NCI-H2196 treated with DMSO at 0.1 percent for 48 hours (cell line): ENCODE data around the gene ZNF862.
"Not testable (repeated sequence)": the region's sequence is repeated elsewhere in the genome, so short reads cannot be mapped to it uniquely, and the experiment has no call there.

ENCODE experiments used
- DNase-seq: peaks from one replicate; lab custom pipeline; 2025; ENCODE audit not compliant: unreplicated experiment; lab: John Stamatoyannopoulos, UW

Gene ZNF862

DNA sequence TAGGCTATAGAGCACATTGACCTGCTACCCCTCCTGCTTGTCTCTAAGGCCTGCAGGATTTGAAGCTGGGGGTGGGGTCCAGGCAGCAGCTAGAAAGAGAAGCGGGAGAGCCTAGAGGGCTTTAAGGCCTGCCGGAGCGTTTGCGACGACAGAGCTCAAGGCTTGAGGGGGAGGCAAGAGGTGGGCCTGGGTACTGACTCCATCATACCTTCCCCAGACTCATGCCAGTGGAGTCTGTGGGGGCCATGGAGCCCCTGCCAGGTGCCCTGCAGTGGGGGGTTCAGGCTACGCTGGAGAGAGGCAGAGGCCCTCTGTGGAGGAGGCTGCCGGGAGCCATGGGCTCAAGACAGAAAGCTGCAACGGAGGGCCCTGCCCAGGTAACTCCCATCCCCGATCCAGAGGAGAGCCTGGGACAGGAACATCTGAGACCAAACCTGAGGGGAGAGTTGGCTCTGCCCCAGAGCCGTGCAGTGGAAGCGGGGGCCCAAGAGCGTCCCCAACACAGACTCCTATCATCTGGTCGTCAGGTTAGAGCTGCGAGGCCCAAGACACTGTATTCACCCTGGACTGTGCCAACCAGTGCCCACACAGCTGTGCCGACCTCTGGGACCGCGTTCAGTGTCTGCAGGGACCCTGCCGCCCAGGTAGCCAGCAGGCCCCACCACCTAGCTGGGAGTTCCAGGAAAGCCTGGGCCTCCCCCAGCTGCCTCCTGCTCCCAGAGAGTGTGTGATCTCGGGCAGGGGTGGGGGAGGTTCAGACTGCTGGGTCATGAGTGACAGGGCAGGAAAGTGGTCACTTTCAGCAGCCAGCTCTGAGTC lies 13.2 kb upstream of the ZNF862 start:
- no peak for DNase-seq

DNA sequence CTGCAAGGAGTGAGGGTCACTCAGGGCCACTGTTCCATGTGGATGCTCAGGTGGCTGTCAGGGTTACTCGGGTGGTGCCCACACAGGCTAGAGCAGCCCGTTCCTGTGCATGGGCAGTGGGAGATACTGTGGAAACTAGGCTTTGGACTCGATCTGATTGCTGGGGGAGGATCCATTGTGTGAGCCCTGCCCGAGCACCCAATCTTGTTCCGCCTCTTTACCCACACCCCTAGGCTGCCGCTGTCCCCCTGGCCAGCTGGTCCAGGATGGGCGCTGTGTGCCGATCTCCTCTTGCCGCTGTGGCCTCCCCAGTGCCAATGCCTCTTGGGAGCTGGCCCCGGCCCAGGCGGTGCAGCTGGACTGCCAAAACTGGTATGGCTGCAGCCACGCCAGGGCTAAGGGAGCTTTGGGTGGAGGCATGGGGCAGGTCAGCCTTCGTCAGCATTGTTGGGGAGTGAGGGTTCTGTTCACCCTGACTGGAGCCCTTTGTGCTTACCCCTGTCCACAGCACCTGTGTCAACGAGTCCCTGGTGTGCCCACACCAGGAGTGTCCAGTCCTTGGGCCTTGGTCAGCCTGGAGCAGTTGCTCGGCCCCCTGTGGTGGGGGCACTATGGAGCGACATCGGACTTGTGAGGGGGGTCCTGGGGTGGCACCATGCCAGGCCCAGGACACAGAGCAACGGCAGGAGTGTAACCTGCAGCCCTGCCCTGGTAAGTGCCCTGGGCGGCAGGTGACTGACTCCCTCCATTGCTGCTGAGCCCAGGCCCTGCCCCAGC lies 12.4 kb upstream of the ZNF862 start:
- no peak for DNase-seq

DNA sequence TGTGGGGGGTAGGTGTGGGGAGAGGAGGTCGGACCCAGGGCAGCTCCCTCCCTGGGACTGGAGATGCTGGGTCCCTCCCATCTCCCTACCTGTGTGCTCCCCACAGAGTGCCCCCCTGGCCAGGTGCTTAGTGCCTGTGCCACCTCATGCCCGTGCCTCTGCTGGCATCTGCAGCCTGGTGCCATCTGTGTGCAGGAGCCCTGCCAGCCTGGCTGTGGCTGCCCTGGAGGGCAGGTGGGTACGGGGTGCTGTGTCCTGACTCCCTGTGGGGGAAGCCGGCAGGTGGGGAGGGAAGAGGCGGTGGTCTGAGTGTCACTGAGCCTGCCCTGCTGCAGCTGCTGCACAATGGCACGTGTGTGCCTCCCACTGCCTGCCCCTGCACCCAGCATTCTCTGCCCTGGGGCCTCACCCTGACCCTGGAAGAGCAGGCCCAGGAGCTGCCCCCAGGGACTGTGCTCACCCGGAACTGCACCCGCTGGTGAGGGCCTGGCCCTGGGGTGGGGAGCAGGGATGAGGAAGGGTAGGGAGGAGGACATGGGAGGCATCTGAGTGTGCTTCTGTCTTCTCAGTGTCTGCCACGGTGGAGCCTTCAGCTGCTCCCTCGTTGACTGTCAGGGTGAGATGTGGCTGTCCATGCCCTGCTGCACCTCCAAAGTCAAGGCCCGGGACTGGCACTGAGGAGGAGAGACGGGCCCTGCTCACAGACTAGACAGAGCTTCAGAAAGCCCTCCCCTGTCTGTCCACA lies 11.7 kb upstream of the ZNF862 start:
- DNase-seq: no peak

DNA sequence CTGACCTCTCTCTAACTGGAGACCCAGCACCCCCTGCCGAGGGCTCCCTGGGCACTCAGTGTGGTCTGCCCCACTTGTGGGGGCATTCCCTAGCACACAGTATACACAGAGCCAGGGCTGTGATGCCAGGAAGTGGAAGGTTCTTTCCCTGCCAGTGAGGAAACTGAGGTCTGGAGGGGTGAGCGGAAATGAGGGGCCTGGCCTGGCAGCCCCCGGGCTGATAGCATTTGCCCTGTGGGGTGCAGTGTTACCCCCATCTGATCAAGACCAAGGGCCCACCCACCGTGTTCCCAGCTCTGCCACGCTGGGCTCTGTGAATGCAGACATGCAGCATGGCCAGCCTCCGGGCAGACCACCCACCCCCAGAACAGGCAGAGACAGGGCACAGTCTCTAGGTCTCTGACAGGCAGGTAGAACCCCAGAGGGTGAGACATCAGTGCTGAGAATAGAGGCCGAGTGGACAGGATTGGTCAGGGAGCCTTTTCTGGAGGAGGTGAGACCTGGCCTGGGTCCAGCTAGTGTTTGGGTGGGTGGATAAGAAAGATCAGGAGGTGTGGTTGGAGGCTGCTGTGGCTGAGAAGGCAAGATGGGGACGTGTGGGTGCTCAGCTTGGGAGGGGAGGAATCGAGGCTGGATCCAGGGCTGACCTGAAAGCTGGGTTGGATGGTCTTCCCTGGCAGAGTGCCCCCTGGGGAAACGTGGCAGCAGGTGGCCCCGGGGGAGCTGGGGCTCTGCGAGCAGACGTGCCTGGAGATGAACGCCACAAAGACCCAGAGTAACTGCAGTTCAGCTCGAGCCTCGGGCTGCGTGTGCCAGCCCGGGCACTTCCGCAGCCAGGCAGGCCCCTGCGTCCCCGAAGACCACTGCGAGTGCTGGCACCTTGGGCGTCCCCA lies 10.8 kb upstream of the ZNF862 start:
- DNase-seq: no peak

DNA sequence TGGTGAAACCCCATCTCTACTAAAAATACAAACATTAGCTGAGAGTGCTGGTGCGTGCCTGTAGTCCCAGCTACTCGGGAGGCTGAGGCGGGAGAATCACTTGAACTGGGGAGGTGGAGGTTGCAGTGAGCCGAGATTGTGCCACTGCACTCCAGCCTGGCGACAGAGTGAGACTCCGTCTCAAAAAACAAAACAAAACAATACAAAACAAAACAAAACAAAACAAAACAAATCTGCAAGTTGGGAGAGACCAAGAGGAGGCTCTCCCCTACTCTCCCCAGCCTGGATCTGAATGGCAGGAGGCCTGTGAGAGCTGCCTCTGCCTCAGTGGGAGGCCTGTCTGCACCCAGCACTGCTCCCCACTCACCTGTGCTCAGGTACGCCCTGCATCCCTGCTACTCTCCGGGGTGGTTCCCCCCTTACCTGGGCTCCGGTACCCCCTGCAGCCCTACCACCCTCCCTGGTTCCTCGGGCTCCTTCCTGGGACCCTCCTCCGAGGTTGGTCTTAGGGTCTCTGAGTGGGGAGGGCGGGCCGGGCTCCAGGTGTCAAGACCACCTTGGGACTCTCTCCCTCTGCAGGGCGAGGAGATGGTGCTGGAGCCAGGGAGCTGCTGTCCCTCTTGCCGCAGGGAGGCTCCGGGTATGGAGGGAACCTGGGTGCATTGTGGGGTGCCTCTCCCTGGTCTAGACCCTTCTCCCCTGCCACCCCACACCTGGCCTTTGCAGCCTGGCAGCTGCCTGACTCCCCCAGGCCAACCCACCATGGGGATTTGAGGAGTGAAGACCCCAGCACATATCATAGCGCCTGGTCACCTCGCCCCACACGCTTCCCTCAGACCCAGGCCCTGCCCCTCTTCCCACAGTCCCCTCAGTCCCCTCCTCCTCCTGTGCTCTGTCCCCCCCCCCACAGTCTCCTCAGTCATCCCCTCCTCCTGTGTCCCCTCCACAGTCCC lies 9.5 kb upstream of the ZNF862 start:
- no peak for DNase-seq

DNA sequence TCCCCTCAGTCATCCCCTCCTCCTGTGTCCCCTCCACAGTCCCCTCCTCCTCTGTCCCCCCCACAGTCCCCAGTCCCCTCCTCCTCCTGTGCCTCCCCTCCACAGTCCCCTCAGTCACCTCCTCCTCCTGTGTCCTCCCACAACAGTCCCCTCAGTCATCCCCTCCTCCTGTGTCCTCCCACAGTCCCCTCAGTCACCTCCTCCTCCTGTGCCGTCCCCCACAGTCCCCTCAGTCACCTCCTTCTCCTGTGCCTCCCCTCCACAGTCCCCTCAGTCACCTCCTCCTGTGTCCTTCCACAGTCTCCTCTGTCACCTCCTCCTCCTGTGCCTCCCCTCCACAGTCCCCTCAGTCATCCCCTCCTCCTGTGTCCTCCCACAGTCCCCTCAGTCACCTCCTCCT lies 7.6 kb upstream of the ZNF862 start:
- DNase-seq: not testable (repeated sequence)

DNA sequence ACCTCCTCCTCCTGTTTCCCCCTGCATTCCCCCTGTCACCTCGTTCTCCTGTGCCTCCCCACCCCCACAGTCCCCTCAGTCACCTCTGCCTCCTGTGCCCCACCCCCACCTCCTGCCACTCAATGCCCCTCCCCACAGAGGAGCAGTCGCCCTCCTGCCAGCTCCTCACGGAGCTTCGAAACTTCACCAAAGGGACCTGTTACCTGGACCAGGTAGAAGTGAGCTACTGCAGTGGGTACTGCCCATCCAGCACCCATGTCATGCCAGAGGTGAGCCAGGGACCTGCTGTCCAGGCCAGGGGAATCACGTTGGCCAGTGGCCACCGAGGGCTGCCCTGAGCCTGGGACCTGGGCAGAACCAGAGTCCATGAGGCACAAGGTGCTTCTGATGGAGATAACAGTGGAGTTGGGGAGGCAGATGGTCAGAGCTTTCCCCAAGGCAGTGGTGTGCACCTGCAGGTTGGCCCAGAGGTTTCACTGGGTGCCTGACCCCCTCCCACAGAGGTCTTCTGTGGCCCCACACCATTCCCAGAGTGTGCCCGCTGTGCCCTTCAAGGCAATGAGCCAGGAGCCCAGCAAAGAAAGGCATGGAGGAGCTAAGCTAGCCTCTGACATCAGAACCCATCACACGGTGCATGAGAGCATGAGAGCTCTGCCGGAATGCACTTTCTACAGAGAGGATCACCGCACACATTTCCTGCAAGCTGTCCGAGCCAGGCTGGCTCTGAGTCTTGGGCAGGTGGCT lies 7.0 kb upstream of the ZNF862 start:
- no peak for DNase-seq

DNA sequence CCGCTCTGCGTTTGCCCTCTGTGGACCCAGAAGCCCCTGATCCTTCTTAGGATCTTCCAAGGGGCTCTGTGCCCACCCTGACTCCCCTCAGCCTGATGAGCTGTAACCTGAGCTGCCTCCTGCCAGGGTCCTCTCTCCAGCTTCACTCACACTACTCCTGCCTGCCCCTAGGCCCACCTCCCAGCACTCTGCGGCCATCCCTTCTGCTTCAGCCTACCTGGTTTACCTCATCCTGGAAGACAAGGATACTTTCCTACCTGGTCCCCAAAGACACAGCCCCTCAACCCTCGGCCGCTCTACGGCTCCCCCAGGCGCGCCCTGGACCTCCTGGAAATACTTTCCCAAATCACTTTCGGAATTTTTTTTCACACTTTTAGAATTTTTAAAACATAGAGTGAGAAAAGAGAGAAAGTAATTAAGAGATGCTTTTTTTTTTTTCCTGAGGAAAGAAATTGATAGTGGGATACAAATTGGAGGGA lies 6.4 kb upstream of the ZNF862 start:
- no peak for DNase-seq

DNA sequence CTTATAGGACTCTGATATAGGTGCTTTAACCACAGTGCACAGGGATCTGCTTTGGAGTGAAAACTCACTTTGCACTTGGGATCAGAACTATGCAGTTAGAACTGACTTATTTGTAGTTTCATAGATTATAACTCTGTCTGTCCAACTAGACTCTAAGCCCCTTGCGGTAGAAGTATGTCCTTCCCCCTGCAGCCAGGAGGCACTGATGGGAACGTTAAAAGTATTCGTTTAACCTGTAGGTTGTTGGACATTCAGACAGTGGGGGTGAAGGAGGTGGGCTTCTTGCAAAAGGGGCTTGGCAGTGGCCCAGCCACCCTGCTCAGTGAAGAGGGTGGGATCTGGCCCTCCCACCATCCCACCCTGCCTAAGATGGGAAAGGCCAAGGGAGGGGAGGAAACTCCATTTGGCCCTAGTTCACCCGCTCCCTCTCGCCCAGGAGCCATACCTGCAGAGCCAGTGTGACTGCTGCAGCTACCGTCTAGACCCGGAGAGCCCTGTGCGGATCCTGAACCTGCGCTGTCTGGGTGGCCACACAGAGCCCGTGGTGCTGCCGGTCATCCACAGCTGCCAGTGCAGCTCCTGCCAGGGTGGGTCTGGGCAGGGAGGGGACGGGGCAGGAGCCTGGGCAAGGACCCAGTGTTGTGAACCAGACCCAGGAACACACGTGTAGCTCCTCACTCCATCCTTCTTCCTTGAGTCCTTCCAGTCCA lies 5.7 kb upstream of the ZNF862 start:
- DNase-seq: no peak

DNA sequence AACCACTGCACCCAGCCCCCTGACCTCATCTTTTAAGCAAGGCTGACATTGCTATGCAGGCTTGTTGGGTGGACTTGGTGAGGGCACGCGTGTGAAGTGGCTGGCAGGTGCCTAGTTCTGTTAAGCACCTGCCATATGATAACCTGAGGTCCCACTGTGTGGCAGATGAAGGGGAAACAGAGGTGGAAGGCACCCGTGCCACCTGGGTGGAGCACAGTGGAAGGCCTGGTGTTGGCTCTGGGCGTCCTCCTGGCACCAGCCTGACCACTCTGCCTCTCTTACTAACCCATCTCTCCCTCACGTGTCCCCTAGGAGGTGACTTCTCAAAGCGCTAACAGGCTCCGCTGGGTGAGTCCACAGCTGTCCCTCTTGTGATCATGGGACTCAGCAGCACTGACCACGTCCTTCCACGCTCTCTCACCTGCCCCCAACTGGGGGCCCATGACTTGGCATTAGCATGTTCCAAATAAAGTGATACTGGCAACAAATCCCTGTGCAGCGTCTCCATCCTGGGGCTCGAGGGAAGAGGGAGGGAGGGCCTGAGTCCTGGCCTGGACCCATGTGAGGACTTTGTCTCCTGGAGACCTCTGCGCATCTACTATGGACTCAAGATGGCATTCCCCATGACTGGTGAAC lies 4.6 kb upstream of the ZNF862 start:
- DNase-seq: no peak

DNA sequence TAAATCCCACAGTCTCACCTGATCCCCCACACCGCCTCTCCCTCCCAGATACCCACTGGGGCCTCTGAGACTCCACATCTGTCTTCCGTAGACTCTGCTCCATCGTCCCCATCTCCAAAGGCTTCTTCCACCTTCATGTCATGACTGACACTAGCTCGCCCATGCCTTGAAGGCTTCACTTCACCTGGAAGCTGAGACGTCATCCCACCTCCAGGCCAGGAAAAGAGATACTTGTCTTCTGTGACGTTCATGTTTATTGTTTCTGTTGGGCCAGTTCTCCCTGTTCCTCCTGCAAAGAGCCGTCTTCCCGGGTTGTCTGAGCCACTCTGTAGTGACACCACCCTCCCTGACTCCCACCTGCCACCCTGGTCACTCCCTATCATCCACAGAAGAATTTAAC lies 3.6 kb upstream of the ZNF862 start:
- no peak for DNase-seq

DNA sequence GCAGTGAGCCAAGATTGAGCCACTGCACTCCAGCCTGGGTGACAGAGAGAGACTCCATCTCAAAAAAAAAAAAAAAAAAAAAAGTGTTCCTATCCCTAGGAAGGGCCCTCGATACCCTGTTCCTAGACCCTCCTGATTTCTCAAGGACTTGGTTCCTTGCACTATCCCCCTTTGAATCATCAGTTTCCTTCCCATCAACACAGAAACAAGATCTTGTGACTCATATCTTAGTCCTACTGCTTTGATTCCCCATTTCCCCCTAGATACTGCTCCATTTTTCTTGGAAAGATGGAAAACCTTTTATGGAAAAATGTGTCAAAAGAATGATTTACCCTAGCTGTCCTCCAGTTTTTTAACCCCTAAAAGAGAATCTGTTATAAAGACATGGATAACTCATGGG lies 1.7 kb upstream of the ZNF862 start:
- no peak for DNase-seq

DNA sequence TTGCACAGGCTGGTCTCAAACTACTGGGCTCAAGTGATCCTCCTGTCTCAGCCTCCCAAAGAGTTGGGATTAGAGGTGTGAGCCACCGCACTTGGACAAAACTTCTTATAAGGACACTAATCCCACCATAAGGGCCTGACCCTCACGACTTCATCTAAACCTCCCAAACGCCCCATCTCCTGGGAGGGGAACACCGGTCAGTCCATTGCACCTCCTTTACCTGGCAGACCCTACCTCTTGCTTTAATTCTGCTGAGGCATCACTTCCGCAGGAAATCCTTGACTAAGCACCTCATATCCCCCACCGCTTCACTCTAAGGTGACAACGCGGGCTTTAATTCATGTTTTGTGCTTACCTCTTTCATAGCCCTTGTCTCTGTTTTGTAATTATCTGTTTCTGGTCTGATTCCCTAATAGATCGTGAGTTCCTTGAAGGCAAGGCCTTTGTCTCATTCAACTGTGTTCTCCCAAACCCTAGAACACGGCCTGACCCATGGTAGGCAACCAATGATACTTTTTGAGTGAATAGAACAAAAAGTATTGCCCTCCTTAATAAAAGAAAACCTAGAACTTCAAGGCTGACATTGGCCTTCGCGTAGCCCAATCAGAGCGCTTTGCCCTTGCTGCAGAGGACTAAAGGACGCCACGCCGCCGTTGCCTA lies 481 bp upstream of the ZNF862 start:
- no peak for DNase-seq

DNA sequence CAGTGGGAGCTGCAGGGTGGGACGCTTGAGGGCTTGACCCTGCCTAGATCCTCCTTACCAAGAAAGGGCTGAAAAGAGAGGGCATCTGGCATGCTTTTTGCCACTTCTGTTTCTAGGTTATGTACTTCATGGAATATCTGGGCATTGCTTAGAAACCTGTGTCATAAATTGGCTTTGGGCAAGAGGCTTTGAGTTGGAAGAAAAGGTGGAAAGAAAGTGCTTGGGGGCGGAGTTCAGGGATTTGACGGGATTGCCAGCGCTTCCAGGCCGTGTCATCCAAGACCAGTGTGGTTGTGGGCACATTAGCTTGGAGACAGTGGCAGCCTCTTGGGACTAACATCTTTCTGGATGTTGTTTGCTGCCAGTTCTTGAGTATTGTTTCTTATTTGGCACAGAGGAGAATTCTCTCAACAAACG lies 825 bp downstream of the ZNF862 start:
- DNase-seq: no peak

DNA sequence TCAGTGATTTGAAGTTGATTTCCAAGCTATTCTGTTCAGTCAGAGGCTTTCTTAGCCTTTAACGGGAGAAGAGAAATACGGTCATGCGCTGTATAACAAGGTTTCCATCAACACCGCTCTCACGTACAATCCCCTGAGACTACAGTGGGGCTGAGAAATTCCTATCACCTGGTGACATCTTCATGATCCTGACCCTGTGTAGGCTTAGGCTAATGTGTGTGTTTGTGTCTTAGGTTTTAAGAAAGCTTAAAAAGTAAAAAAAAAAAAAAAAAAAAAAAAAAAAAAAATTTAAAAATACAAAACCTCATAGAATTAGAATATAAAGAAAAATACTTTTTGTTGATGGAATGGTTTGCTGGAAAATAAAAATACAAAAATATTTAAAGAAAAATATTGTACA lies 1.8 kb downstream of the ZNF862 start:
- no peak for DNase-seq

DNA sequence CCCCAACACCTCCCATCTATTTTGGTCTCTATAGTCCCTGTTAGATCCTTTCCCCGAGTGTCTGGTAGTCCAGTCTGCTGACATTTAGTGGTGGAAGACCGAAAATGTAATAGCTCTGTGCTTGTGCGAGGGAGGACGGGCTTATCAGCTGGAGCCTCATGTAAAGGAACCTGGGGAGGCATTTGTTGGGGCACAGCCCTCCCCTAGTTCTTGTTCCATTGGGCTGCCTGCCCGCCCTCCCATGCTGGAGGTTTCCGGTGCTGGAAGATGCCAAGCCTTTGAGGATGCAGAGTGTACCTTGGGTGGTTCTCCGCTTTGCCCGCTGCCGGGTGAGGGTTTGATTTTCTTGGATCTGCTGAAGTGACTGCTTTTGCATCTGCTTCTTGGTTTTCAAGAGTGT lies 5.4 kb downstream of the ZNF862 start:
- DNase-seq: no peak

DNA sequence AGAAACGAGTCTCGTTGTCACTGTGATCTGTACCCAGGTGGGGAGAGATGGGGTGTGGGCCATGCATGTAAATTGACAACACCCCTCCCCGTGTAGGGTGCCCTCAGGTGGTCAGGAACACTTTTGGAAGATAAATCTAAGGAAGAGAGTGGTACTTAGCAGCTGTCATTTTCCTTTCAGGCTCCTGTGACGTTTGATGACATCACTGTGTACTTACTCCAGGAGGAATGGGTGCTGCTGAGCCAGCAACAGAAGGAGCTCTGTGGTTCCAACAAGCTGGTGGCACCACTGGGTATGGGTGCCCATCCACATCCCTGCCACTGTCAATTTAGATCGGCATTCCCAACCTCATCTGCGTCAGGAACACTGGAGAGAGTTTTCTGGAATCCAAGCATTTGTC lies 6.3 kb downstream of the ZNF862 start:
- DNase-seq: no peak
